RWPE1 (cell line): ENCODE measurements around the gene CASK.

ENCODE experiments used
- CTCF ChIA-PET: fragments of 350-600 bp; sonication (Branson Sonifier 250); formaldehyde crosslinking; extraction: SDS; loops from one replicate; lab custom pipeline; 2021; lab: Yijun Ruan, JAX
- POLR2A ChIA-PET: fragments of 400-600 bp; formaldehyde crosslinking; extraction: SDS; loops from one replicate; lab custom pipeline; 2020; ENCODE audit warnings: antibody characterized with exemption; ENCODE audit not compliant: low non-redundant PET; lab: Yijun Ruan, JAX
- DNase-seq: peaks from one replicate; pipeline ENCODE4 v3.0.0; 2012; ENCODE audit warnings: low spot score
- H3K27ac ChIP-seq: fragments of 450-650 bp; 2 replicates; pipeline ENCODE4 v1.5.1; 2017
- CTCF ChIP-seq: fragments of 450-650 bp; conservative IDR thresholded peaks from 2 replicates; pipeline ENCODE4 v1.5.1; 2017; ENCODE audit warnings: low read depth, mild to moderate bottlenecking

Gene CASK

DNA sequence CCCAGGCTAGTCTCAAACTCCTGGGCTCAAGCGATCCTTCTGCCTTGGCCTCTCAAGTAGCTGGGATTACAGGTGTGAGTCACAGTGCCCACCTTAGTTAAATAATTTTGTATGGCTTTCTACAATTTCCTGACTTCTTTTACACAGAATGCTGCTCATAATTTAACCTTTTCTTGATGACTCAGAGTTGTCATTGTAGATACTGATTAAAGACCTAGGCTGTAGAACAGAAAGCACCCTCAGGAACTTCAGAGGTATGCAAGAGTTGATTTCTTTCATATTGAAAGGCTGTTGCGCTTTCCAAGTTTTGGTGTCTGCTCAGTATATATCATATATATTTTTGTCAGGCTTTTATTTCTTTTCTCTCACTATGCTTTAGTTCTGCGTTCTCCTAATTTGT is 255.7 kb downstream of the CASK start:
- ChIA-PET POLR2A (no interaction called here), CTCF (no interaction called here)
- TF ChIP-seq CTCF = no peak
- DNase-seq = no peak
- H3K27ac ChIP-seq = no peak overlapping the region

DNA sequence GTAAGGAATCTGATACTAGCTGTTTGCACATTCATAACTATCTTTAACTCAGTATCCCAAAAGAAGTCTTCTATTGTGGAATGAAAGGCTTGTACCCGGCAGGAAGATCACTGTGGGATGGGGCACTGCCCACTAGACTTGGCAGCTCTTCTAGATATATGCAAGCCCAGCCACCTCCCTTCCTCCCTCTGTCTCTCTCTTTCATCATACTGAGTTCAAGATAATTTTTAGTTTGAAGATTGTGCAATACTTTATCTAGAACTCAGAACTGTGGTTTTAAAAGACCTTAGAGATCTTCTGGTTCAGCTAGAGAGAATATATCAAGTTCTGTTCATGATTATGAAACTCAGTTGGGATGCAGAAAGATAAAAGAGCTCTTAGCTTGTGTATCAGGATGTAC is 257.1 kb downstream of the CASK start:
- POLR2A ChIA-PET = no interaction called here
- H3K27ac ChIP-seq = no peak overlapping the region
- CTCF ChIA-PET = no interaction called here
- no peak for DNase-seq
- TF ChIP-seq CTCF = no peak

GRCh38 chrX:41665686-41666085 is 257.7 kb downstream of the CASK start:
- no peak for DNase-seq
- POLR2A ChIA-PET = no interaction called here
- CTCF ChIA-PET = no interaction called here
- no peak for TF ChIP-seq CTCF
- no peak overlapping the region for H3K27ac ChIP-seq

DNA sequence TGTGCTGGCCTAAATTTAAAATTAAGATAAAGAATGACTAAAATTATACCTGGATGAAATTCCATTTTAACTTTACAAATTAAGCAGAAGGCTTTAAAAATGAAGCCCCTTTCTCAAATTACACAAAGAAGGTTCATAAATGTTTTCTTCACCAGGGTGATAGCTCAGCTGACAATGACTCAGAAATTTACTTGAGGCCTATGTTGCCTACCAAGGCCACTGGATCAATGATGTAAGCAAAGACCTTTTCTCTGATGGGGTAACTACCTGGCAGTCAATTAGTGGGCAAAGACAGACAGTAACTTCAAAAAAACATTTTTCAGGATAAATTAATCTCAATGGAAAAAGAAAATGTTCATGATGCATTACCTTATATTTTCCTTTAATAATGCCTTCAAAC is 258.4 kb downstream of the CASK start:
- no peak for TF ChIP-seq CTCF
- ChIA-PET CTCF (interaction anchor here (0.6 kb wide), 1 partner anchor 622 kb away, joined by 3 read pairs; no protein-coding TSS in a partner anchor), POLR2A (no interaction called here)
- no peak overlapping the region for H3K27ac ChIP-seq
- no peak for DNase-seq

DNA sequence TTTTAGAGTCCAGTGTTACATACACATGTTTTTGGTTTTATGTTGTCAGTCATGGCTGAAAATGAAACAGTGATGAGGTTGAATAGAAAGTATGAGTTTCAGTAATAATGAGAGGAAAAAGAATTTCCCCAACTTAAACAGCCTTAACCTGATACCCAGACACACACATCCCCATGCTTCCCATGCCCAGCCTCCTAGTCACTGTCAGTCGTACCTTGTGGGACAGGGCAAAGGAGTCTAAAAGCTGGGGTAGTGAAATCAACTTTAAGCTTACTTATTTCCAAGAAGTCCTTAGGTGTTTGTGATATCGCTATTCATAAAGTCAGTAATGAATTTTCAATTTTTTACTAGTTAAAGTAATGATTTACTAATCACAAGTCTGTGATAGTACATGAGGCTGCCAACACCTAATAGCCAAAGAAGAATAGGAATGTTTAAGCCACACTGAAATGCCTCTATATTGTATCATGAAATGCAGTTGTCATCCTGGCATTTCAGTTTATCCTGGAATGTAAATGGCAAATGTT is 258.9 kb downstream of the CASK start:
- CTCF ChIA-PET = interaction anchor here (0.6 kb wide), 1 partner anchor 622 kb away, joined by 3 read pairs; no protein-coding TSS in a partner anchor
- no peak for DNase-seq
- POLR2A ChIA-PET = no interaction called here
- no peak for TF ChIP-seq CTCF
- H3K27ac ChIP-seq = no peak overlapping the region

- CTCF ChIA-PET = interaction anchor here (0.5 kb wide), 1 partner anchor 1167 kb away, joined by 3 read pairs; no protein-coding TSS in a partner anchor
- no peak for TF ChIP-seq CTCF
- H3K27ac ChIP-seq = no peak overlapping the region
- POLR2A ChIA-PET = no interaction called here
- DNase-seq = no peak
Measured at GRCh38 chrX:41661366-41662095, 261.8 kb downstream of the CASK start.
